Activated T-cell treated with anti-CD3 and anti-CD28 coated beads for 4 hours (primary cell): ENCODE measurements around the gene SNCAIP.
"Not testable (repeated sequence)": the region's sequence is repeated elsewhere in the genome, so short reads cannot be mapped to it uniquely, and the experiment has no call there.

Source experiments
- DNase-seq: peaks from one replicate; pipeline ENCODE4 v3.0.0-alpha.2; 2020

Gene SNCAIP

DNA sequence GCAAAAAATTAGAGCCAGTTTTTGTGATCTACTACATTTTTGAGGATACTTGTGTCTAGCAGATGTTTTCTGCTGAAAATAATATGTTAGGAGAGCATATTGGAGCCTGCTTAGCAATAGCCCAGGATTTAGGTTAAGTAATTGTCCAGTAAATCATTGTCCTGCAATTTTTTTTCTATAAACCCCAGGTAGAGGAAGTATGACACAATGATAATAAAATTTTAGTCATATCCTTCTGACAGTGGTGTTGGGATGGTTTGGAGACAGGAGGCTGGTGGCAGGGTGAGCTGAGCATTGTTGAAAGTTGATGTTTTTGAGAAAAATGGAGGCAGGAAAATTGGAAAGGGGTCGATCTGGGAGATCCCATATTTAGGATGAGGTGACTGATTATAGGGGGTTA lies 3.5 kb downstream of the SNCAIP start:
- DNase-seq: no peak

DNA sequence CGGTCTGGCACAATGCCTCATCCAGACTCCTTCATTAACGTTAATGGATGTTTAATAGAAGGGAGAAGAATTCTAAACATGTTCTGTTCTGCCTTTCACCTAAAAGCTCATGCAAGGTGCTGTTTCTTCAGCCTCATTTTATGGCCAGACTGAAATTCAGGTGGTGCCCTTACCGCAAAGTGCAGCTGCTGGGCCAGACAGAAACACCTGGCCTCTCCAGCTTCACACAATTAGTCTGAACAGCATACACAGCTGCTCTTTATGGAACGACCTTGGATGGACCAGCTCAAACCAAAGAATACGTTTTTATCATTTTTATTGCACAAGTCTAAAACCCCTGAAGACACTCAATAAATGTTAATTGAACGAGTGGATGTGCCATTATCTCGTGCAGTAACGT lies 4.6 kb downstream of the SNCAIP start:
- DNase-seq: no peak

DNA sequence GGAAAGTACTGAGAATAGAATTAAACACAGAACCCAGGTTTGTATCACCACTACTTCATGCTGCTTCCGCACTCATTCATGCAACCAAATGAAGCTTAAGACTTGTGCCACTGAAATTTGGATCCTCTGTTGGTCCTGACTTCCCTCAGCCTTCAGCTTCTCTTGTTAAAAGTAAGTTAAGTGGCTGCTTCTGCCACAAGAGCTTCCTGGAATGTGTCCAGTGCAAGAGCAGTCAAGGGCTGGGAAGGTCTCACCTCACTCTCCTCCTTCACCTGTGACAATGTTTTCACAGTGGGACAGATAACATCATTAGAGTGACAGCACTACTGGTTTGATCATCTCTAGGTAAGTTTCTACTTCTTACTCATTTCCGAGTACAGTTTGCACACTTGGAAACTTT lies 7.9 kb downstream of the SNCAIP start:
- DNase-seq: no peak

DNA sequence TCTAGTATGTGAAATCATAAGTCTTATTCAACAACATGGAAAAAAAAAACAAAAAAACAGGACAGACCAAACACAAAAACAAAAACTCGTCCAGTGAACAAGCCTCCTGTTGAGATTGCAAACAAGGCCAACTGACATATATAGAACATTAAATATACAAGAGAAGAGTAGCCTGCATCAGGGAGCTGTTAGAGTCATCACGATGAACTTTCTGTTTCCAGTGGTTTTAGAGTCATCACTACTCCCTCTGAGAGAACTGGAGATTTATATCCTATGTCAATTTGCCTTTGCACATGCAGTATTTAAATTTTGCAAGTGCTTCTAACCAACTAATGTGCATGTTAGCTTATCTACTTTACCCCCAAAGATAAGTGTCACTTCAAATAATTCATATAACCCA lies 9.9 kb downstream of the SNCAIP start:
- no peak for DNase-seq

DNA sequence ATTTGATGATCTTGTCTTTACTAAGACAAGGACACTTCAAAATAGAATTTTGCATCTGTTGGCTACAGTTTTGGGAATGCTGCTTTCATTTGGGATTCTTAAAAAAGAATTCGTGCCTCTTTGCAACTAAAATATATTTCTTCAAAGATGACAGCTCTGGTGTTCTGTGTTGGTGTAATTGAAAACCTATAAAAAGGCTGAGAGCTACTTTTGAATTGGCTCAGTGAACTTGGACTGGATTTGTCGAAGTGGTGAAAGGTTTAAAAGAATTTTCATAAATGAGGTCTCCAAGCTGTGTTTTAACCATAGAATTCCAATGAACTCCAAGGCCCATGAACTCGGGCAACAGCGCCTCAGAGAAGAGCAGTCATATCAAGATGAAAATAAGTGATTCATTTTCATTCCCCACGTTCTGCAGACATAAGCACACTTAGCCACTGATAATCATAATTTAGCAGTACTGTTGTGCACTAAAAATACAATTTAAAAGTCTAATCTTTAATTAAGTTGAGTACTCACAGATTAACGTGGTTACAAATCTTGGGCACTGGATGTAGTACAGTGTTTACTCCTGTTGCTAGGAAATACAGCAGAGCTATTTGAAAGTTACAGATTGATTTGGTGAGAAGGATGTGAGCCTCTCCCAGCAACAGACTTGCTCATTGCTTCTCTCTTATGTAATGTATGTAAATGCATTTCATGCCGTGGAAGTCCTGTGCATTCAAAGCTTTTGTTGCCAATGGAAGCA lies 10.9 kb downstream of the SNCAIP start:
- no peak for DNase-seq

DNA sequence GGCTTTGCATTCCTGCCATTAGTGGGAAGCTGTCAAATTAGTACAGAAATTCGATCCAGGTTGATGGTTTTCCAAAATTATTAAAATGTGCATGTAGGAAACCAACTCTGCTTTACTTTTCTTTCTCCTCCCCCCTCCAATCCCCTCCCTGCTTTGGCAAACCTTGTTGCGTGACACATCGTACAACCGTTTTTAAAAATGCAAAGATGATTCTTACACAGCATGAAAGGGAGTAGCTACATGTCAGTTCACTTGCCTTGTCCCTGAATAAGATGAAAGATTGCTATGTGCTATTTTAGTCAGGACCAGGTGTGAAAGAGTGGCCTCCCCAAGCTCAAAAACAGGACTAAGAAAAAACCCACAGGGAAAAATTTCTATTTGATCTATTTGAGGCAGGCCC lies 11.7 kb downstream of the SNCAIP start:
- no peak for DNase-seq

DNA sequence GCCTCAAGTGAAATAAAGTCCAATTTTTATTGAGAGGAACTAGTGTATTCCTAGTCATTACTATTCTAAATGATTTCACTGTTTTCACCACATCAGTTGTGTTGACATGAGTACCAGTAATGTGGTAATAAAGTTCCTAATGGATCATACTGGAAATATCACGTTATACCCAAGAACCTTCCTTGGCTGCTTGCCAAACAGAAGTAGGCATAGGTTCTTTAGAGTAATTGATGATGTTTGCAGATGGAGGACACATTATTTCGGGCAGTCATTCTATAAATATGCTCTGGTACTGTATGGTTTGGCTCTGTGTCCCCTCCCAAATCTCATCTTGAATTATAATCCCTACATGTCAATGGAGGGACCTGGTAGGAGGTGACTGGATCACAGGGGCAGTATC lies 15.1 kb downstream of the SNCAIP start:
- DNase-seq: no peak

DNA sequence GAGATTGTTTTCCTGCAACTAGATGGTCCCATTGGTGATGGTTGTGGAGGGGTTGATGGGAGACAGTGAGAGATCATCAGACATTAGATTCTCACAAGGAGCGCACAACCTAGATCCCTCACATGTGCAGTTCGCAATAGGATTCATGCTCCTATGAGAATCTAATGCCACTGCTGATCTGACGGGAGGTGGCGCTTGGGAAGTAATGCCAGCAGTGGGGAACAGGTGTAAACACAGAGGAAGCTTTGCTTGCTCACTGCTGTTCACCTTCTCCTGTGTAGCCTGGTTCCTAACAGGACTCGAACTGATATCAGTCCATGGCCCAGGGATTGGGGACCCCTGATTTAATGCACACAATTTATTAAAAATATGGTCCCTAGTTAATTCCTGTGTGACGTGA lies 18.8 kb downstream of the SNCAIP start:
- DNase-seq: no peak

DNA sequence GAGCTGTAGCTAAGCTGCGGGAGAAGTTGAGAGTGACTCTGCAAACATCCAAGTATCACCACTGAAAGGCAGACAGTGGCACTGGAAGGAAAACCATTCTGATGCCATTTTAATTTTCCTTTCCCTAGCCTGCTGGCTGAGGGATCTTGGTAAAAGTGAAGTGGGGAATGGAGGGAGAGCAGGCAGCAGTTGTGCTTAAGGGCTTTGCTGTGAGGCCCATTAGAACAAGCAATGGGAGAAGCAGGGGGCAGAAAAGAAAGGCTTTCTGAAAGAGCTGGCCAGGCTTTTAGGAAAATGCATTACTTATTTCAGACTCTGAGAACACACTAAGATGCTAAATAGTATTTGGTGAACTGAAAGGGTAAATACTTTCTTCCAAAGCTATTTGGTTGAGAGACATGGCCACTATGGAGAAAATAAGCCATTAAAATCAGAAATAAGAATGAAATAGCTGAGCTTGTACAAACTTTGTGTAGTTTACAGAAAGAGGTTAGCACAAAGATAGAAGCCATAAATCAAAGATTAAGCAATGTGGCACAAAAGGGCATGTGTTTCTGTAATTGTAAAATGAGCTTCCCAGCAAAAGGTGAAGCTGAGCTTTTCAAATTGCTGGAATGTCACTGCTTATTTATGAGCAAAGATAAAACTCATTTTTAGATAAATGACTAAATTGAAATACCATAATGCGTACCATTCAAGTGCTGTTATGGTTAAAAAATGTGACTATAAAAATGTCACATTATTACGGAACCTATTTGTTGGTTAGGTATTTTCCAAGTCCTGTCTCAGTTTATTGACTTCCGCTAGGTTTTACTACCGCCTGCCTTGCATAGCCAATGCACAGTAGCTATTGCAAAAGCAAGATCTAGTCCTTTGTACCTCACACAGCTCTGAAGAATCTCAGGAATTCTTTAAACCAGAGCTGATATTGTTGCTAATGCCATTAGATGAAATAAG lies 20.8 kb downstream of the SNCAIP start:
- DNase-seq: no peak

DNA sequence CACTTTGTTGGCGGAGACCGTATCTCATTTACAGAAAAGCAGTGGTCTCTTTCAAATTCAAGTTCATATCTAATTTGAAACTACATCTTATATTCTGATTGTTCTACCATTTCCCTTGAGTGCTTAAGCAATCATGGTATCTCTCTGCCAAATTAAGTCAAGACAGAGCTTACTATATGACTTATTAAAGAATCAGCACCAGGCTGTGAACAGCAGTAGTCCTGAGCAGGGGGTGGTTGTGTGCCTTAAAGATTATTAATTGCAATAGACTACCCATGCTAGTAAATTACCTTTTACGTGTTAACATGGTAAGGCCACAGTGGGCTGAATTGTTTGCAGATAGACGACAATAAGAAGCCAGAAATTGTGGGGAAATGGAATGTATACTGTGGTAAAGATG lies 21.5 kb downstream of the SNCAIP start:
- no peak for DNase-seq

DNA sequence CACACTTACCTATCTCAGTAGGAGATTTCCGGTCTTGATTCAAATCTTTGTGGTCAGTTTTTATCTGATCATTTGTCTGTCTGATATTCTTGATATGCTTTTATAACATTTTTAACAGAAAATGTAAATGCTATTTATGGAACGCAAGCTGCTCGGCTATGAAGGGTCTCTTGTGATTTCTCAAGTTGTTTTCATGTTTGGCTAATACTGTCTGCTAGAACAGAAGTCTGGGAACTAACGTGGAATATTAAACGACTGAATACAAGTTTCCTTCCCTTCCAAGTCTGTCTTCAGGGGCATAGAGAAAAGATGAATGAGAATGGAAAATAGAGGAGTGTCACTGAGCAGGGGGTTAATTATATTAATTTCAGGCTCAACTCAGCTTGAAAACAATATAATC lies 27.6 kb downstream of the SNCAIP start:
- no peak for DNase-seq

DNA sequence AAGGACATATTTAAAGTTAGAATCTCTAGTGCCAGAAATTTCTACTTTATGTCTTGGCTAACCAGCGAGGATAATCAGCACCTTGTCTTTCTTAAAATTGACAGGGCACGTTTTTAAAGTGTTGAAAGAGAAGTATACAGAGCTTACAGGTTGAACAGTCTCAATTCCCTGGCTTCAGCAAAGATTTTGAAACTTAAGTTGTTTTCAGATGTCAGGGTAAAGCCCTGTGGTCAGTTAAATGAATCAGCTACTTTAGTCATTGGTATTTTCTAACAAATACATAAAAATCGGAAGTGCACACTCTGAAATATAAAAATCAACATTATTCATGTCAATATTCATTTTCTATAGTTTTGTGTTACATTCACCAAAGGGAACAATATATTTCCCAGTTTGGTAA lies 29.1 kb downstream of the SNCAIP start:
- DNase-seq: no peak

DNA sequence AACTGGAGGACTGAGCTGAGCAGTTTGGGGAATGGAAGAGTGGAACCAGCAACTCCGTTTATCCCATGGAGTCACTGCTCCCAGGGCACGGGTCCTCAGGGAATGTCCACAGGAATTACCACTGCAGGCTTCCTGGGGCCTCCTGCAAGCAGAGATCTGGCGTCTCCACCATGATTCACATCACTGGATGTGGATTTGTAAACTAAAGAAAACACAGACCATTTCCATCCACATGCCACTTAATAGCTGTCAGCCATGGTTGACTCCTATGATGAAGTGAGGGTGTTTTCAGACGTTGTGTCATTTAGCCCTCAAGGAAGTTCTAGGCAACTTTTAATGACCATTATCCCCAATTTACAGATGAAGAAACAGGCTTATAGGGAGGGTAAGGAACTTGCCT lies 30.2 kb downstream of the SNCAIP start:
- no peak for DNase-seq

DNA sequence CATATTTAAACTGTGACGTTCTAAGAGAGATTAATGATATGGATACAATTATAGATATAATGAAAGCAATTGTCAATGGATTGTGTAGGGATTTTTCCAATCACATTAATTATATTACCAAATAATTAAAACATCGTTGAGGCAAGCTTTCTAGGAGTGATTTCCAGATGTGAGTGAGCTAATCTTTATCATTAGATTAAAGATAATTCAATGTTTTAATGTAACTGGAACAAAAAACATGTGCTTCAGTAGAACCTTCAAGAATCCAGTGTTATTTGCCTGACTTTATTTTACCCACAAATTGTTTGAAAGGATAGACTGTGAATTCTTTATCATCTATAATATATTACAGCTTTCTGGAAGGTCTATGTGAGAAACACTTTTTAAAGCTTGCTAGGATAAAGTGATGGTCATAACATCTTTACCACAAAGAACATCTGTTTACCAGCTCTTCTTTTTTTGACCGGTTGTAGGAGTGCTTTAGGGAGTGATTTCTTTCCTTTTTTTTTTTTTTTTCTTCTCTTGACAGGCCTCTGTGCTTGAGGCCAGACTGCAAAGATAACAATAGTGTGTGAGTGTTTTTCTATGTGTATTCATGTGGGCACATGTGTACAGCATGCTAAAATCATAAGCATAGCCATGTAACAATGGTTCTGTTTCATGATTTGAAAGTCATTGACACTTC lies 35.0 kb downstream of the SNCAIP start:
- no peak for DNase-seq

DNA sequence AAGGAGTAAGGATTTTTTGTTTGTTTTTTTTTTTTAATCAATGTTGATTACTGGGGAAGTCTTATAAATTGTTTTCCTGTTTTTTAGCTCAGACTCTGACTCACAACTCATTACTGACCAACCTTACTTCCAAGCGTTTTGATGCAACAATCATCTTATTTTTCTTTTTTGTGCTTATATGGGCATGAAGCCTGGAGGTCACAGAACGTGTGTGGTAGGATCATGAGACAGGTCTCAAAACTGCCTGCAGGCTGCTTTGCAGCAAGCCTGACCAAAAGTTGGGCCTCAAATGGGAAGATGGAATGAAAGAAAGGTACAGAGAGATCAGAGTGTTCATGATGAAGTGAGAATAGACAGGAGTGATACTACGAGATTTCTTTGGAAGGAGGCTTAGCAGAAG lies 38.5 kb downstream of the SNCAIP start:
- DNase-seq: no peak

DNA sequence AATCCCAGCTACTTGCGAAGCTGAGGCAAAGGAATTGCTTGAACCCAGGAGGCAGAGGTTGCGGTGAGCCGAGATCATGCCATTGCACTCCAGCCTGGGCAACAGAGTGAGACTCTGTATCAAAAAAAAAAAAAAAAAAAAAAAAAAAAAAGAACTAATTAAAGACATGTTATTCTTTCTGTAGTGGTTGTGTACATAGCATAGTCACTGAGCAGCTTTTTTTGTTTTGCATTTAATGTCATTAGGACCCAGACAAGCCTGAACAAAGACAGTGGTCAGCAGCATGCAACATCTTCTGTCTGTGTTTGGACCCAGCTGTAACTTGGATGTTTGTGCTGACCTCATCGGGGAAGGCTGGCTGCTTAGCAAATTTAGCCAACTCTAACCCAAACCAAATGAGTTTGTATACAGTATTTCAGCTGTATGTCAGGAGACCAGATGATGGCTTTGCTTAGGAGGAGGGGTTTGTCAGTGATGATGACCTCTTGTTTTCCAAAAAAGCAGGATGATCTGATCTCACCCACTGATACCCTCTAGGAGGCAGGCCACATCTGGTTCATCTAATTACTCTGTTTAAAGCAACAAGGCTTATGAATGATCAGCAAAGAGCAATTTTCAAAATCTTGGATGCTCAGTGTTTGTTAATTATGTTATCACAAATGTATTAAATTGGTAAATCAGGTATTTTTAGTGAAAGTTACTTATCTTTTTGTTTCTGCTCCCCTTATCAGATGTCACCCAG lies 39.5 kb downstream of the SNCAIP start:
- no peak for DNase-seq

DNA sequence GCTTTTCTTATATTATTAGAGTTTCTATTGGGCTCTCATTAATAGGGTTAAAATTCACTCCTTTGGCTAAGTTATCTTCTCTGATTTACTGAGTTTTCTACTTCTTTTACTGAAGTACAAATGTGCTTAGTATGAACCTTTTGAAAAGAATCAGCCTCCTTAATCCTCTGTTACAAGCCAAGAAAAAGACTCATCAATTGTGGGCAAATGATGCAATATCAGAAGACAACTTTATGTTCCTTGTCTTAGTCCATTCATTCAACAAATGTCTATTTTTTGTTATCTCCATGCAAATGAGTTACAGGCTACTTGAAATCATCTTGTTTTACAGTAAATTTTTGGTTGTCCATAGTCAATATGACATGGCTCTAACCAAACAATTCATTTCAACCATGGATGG lies 40.3 kb downstream of the SNCAIP start:
- DNase-seq: no peak

DNA sequence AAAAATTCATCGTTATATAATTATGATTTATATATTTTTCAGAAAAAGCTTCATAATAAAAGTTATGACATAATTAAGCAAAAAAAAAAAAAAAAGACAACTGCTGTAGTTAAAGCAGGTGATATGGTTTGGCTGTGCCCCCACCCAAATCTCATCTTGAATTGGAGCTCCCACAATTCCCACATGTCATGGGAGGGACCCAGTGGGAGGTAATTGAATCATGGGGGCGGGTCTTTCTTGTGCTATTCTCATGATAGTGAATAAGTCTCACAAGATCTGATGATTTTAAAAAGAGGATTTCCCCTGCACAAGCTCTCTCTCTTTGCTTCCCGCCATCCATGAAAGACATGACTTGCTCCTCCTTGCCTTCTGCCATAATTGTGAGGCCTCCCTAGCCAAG lies 41.3 kb downstream of the SNCAIP start:
- not testable (repeated sequence) for DNase-seq

DNA sequence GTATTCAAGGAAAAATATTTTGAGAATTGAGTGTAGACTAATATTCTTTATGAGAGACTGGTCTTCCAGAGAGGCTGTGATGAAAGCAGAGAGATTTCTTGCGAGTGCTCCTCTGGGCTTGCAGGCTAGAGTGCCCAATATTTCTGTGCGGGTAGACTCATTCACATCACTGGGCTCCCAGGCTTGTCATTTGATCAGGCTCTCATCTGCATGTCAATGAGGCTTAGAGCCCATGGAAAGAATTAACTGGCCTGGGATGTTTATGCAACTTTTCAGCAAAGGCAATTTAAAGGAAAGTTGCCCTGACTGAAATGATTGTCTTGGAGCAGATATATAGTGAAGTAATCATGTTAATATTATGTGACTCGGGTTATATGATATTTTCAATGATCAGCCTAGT lies 42.3 kb downstream of the SNCAIP start:
- no peak for DNase-seq

DNA sequence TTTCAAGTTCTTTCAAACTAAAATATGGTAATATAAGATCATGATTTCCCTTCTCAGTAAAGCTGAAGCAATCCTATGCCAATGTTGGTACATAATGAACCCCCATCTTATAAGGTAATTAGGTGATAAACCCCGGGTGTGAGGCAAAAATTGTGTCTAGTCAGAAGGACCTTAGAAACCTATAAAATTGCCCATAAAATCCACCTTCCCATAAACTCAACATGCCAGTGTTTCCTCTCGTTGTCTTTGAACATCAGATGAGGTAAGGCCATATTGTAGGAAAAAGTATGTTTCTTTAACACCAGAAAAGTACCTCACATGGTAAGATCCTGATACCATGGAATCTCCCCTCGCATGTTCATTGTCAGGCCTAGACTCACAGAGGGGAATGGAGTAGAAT lies 43.3 kb downstream of the SNCAIP start:
- DNase-seq: no peak

DNA sequence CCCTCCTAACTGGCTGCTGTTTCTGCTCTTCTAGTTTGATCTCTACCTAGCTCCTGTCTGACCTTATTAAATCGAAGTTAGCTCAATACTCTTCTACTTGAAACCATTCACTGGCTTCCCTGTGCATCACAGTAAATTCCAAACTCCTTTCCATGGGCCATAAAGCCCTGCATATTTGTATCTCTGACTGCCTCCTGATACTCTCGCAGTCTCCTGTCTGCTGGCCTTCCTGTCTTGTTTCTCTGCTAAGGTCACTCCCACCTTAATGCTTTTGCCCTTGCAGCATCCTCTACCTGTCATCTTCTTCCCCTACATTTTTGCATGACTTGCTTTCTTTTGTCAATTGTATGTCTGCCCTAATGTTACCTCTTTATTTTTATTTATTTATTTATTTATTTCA lies 44.8 kb downstream of the SNCAIP start:
- no peak for DNase-seq

DNA sequence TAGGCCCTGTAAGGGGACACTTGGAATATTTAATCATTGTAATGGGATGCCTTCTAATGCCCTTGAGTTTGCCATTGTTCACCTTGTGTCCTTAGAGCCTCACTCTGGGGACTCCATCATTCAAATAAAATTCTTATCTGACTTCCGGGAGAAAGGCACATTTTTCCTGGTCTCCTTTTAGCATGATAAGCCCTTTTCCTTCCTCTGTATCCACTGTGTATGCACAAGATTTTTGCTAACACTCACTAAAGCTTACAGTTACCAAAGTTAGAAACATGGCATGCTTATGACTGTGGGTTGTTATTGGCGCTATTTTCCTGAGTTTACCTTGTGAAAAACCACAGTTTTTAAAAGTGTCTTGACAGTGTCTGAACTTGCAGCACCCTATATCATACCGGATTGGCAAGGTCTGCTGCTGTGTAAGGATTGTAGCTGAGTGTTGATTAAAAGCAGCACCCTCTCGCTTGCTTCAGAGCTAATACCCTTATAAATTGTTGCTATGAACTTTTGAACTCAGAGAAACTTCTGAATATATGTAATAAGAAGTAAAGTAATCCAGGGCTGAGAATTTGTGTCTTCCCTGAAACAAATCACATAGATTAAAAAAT lies 46.4 kb downstream of the SNCAIP start:
- DNase-seq: no peak

DNA sequence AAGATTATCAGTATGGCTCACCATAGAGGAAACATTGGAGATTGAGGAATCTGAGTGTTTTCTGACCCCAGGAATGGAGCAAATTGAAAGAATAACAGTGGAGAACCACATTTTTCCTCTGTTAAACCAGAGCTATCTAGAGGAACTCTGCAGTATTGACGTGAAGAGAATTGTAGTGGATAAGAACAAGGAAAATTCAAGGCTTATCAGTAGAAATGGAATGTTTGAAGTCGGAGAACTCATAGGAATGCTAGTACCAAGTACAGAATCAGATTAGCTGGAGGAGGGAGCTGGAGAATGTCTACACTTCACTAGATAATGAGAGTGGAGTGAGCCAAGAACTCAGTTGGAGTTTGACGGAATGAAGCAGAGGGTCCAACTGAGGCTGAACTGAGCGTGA lies 50.3 kb downstream of the SNCAIP start:
- DNase-seq: no peak
